GM08714 (cell line): ENCODE results near the gene KCNG3.

Experiments used
- H3K4me3 ChIP-seq: fragments of 200-500 bp; sonication (Bioruptor generic); 2 replicates; pipeline ENCODE4 v1.5.1; 2014; ENCODE audit warnings: mild to moderate bottlenecking, low read length, inconsistent platforms
- ZNF274 ChIP-seq: IDR thresholded peaks from 2 replicates; pipeline ENCODE4 v1.6.1; 2012; ENCODE audit warnings: mild to moderate bottlenecking, low read depth, low read length

The KCNG3 gene

DNA sequence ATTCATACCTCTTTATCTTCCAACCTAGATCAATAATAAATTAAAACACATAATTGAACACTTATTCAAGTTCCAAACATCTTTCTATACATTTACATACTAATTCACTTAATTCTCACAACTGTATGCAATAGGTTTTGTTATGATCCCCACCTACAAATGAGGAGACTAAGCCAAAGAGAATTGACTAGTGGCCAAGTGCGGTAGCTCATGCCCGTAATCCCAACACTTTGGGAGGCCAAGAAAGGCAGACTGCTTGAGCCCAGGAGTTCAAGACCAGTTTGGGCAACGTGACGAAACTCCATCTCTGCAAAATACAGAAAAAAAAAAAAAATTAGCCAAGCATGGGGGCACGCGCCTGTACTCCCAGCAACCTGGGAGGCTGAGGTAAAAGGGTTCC is 36.8 kb downstream of the KCNG3 start:
- no peak for TF ChIP-seq ZNF274
- no peak overlapping the region for H3K4me3 ChIP-seq

DNA sequence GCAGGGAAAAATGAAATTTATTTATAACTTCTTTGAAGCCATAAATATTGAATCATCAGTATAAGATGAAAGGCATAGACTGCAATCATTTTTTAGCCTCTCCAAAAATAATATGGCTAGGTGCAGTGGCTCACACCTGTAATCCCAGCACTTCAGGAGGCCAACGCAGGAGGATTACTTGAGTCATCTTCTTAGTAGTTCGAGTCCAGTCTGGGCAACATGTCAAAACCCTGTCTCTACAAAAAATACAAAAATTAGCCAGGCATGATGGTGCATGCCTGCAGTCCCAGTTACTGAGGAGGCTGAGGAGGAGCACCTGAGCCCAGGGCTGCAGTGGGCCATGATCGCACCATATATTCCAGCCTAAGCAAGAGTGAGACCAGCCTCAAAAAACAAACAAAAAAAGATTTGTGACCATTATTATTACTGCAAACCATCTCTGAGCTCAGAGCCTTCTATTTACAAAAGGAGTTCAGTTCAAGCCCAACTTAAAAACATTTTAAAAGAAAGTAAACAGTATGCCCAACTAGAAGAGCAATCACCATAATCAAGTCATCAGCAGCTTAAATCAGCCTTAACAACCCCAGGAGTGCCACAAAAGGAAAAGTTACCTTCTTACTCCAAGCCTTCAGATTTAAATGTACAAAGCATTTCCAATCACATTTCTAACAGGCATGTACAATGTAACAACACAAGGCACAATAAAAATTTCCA is 37.5 kb downstream of the KCNG3 start:
- no peak for TF ChIP-seq ZNF274
- H3K4me3 ChIP-seq, result no peak overlapping the region

GRCh38 chr2:42452545-42452944 is 41.2 kb downstream of the KCNG3 start:
- no peak overlapping the region for H3K4me3 ChIP-seq
- TF ChIP-seq ZNF274, result no peak

DNA sequence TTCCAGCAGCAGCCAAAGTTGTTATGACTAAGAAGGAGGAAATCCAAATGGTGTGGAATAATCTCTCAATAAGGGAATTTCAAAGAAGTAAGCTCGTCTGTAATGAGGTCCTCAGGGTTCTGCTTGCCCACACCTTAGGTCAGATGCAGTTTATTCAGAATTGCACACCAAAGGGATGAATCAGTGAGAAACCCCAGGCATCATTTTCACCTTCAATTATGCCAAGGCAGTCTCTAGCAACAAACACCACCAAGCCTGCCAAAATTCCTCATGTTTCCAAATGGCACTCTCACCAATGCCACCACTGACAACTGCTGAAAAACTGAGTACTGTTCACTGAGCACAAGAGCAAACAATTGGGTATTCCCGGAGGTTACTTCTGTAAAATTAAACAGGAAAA is 43.6 kb downstream of the KCNG3 start:
- H3K4me3 ChIP-seq, result no peak overlapping the region
- TF ChIP-seq ZNF274, result no peak

- TF ChIP-seq ZNF274, result no peak
- H3K4me3 ChIP-seq, result no peak overlapping the region
Measured at GRCh38 chr2:42449163-42450087, 44.4 kb downstream of the KCNG3 start.

GRCh38 chr2:42448163-42448562 is 45.6 kb downstream of the KCNG3 start:
- TF ChIP-seq ZNF274, result no peak

GRCh38 chr2:42446503-42447271 is 47.1 kb downstream of the KCNG3 start:
- TF ChIP-seq ZNF274, result no peak
- no peak overlapping the region for H3K4me3 ChIP-seq

More at GRCh38 chr2:42448163-42448562, 45.6 kb downstream of the KCNG3 start:
- H3K4me3 ChIP-seq, result no peak overlapping the region

DNA sequence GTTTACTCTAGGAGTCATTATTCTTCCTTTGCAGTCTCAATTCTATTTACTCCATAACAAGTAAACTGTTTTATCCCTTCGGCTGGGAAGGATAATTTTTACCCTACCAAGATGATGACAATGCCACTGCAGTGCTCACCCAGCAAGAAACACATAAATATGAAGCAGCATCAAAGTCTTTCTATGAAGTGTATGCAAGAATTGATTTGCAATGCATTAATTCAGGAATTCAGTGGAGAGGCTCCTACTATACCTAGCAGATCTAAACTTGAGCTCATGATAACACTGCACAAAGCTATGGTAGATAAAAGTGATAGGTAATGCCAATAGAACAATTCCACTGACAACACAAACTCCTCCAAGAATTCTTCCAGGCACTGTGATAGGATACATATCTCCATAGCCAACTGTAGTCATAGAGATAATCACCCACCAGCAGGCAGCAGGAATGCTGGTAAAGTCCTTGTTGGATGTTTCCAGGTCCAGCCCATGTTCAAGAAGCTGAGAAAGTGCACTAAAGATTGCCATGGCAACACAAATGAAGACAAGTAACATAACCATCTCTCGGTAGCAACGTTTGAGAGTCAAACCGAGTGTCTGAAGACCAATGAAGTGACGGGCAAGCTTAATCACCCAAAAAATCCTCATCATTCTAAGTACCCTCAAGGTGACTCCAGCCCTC is 49.9 kb downstream of the KCNG3 start:
- TF ChIP-seq ZNF274, result no peak
- H3K4me3 ChIP-seq, result no peak overlapping the region

DNA sequence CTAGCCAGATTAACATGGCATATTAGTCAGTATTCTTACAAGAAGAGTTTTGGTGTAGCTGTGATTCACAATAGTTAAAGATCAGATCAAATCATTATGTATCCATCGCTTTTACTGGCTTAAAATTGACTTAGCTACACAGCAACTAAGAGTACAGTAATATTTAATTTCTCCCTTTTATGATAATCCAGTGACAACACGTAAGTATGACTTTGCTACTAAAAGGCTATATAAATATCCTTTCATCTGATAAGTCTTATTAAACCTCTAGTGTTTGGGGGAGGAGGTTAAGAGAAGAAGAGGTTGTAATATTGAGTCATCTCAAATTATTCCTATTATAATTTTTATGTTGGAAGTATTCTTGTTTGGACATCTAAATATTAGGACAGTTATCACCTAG is 51.0 kb downstream of the KCNG3 start:
- no peak overlapping the region for H3K4me3 ChIP-seq
- no peak for TF ChIP-seq ZNF274

GRCh38 chr2:42438685-42439084 is 55.1 kb downstream of the KCNG3 start:
- H3K4me3 ChIP-seq, result no peak overlapping the region

DNA sequence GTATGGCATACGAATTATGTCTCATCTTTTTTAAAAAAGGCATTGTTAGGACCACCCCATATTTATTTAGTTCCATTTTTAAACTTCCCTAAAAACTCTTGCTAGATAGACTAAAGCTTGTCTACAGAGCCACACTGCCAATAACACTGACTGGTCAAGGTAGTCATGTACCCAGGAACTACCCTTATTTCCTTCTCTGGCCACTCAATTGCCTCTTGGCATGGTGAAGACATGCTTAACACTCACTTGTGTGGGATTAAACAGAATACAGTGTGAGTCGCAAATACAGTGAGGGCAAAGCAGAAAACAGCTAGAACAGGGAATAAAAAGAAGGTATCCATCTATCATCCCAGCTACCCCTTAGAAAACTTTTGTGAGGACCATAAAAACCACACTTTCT is 57.4 kb downstream of the KCNG3 start:
- TF ChIP-seq ZNF274, result no peak
- no peak overlapping the region for H3K4me3 ChIP-seq

More at GRCh38 chr2:42438685-42439084, 55.1 kb downstream of the KCNG3 start:
- TF ChIP-seq ZNF274, result no peak

DNA sequence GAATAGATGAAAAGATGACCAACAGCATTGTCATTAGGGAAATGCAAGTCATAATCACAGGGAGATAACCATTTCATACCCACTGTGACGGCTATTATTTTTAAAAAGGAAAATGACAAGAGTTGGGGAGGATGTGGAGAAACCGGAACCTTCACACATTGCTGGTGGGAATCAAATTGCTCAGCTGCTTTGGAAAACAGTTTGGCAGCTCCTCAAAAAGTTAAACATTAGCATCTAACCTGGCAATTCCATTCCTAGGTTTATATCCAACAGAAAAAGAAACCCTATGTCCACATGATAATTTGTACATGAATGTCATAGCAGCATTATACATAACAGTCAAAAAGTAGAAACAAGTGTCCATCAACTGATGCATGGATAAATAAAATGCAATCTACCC is 58.2 kb downstream of the KCNG3 start:
- no peak overlapping the region for H3K4me3 ChIP-seq
- no peak for TF ChIP-seq ZNF274

- no peak for TF ChIP-seq ZNF274
- H3K4me3 ChIP-seq, result no peak overlapping the region
Measured at GRCh38 chr2:42430188-42430587, 63.6 kb downstream of the KCNG3 start.

- H3K4me3 ChIP-seq, result no peak overlapping the region
- no peak for TF ChIP-seq ZNF274
Measured at GRCh38 chr2:42429352-42429751, 64.4 kb downstream of the KCNG3 start.
